ENCODE measurements around the gene TGOLN2. TPM values are rescaled to one million over a fixed set of nuclear protein-coding genes. Genes with fewer than 3 reads are reported as not detected.
A peak's percentile ranks its signal among the peaks of the same experiment; 100 is the strongest.
"Not testable (repeated sequence)": the region's sequence is repeated elsewhere in the genome, so short reads cannot be mapped to it uniquely, and the experiment has no call there.

Gene TGOLN2
- total RNA-seq, 2 donors from 2014 or later, result 71.1 to 73.9 TPM

DNA sequence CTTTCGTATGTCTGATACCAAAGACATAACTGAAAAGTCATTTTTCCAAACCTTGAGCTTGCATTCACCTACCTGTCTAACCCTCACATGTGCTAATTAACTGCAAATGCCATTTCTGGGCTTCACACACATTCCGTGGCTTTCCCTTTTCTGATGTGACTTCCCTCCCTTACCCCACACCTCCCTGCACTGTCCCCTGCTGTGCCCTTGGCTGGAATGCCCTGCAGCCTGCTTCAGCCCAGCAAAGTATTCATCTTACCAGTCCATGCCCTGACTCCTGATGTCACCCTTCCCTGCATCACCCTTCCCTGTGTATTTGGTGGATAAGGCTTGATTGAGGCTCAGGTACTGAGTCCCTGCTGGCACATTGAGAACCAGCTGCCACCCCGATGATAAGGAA, 14.4 kb upstream of the TGOLN2 start:
- DNase-seq (no peak), ATAC-seq (no peak)
- intact Hi-C loops (cut with DNase I), result no loop called here

GRCh38 chr2:85341269-85342029, 13.7 kb upstream of the TGOLN2 start:
- intact Hi-C loops (cut with DNase I), result no loop called here
- no peak for ATAC-seq
- DNase-seq, result no peak

DNA sequence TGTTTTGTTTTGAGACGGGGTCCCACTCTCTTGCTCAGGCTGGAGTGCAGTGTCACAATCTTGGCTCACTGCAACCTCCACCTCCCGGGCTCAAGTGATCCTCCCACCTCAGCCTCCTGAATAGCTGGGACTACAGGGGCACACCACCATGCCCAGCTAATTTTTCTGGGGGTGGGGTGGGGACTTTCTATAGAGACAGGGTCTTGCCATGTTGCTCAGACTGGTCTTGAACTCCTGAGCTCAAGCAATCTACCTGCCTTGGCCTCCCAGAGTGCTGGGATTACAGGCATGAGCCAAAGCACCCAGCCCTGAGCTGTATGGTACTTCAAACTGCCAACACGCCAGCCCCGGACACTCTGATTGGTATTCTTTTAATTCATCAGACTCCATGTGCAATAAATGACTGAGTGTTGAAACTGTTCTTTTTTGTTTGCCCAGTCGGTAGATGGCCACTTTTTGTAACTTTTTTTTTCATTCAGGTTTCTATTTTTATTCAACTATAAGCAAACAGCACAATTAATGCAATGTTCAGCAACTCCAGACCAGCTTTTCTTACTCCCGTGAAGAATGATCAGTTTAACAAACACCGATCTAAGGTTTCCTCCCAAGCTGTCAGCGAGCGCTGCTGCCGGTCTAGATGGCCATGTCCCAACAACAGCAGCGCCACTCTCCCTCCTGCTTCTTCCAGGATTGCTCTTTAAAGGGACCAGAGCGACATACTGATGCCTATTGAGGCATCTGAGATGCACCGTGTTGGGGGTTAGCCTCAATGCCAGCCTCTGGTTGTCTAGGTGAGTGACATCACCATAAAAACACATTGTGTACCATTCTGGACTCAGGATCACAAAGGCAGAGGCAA, 12.5 kb upstream of the TGOLN2 start:
- intact Hi-C loops (cut with DNase I), result no loop called here
- DNase-seq (no peak), ATAC-seq (peak in 1 of 2 donors; percentile 59)

- ATAC-seq (no peak), DNase-seq (no peak)
- intact Hi-C loops (cut with DNase I), result no loop called here
These were observed 7.1 kb upstream of the TGOLN2 start for GRCh38 chr2:85334928-85335327.

- intact Hi-C loops (cut with DNase I); DNase-seq; ATAC-seq: not testable (repeated sequence)
These were observed 6.1 kb upstream of the TGOLN2 start for GRCh38 chr2:85333877-85334276.

DNA sequence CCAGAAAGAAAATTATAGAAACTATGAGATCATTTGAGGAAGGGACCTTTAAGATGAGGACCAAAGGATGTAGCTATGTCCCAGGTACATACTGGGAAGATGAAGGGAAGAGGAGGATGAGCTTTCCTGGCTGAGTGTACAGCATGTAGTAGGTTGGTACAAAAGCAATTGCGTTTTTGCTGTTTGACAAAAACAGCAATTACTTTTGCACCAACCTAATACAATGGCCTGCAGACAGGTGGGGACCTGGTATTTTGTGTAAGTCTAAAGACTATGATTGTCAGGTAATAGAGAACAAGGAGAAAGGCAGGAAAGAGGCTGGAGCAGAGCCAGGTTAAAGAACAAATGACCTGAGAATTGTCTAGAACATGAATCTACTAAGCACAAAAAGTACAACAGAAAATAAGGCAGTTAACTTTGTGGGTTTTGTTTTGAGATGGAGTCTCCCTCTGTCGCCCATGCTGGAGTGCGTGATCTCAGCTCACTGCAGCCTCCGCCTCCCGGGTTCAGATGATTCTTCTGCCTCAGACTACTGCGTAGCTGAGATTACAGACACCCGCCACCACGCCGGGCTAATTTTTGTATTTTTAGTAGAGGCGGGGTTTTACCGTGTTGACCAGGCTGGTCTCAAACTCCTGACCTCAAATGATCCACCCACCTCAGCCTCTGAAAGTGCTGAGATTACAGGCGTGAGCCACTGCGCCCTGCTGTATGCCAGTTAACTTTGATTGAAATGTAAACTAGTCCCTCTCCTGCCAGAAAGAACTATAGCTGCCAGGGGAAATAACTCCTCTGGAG, 3.2 kb upstream of the TGOLN2 start:
- intact Hi-C loops (cut with DNase I), result no loop called here
- DNase-seq (no peak), ATAC-seq (no peak)

DNA sequence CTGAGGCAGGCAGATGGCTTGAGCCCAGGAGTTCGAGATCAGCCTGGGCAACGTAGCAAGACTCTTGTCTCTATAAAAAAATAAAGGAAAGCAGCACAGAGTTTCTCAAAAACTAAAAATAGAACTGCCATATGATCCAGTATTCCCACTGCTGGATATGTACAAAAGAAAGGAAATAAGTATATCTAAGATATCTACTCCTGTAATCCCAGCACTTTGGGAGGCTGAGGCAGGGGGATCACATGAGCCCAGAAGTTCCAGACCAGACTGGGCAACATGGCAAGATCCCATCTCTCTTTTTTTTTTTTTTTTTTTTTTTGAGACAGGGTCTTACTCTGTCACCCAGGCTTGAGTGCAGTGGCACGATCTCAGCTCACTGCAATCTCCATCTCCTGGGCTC, 1.9 kb upstream of the TGOLN2 start:
- DNase-seq; intact Hi-C loops (cut with DNase I); ATAC-seq: not testable (repeated sequence)

- ATAC-seq (no peak), DNase-seq (no peak)
- intact Hi-C loops (cut with DNase I), result no loop called here
These were observed 1.4 kb upstream of the TGOLN2 start for GRCh38 chr2:85329181-85329651.

DNA sequence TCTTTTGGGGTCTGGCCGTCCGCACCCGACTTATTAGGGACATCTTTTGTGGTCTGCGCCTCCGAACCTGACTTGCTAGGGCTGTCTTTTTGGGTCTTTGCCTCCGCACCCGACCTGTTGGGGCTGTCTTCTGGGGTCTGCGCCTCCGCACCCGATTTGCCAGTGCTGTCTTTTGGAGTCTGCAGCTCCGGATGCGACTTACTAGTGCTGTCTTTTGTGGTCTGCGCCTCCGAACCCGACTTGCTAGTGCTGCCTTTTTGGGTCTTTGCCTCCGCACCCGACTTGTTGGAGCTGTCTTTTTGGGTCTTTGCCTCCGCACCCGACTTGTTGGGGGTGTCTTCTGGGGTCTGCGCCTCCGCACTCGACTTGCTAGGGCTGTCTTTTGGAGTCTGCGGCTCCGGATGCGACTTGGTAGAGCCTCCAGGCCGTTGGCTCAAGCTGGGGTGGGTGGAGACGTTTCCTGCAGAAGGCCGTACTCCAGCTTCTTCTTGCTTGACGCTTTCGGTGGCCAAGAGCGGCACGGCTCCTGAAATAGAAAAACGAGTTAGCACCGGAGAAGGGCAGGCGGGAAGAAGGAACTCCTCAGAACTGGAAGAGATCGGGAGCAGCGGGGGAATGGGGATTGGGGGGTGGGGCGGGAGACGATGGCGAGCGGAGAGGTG, 498 bp downstream of the TGOLN2 start:
- intact Hi-C loops (cut with DNase I), result loop anchor here in 1 of 2 donors (1.0 kb wide), 1 partner anchor 27 kb away; the partner anchor contains the start of genes ELMOD3 and RETSAT
- DNase-seq, result peak; percentile 73
- ATAC-seq, result peak; percentile 53 to 61

DNA sequence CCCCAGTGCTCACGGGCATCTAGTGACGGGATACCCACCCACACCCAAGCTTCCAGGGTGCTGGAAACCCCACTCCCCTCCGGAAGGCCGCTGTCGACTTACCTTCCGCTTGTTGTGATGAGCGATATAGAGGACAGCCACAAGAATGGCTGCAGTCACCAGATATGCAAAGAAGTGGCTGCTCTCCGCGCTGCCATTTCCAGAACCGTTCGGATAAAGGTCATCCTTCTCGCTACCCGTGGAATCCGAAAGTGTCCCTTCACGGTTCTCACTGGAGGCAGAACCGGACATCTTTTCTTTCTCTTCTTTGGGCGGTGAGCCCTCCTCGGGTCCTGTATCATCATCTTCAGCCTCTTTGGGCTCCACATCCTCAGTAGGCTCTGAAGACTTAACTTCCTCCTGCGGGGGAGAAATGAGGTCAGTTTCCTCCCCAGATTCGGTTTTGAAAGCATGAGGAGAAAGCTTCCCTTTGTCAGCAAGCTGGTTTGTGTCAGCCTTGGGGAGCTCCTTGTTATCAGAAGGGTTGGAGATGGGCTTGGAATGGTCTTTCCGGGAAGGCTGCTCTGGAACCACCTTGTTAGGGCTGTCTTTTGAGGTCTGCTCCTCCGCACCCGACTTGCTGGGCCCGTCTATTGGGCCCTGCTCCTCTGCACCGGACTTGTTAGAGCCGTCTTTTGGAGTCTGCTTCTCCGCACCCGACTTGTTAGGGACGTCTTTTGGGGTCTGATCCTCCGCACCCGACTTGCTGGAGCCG, 1.2 kb downstream of the TGOLN2 start:
- ATAC-seq (peak in 1 of 2 donors; percentile 1), DNase-seq (no peak)
- intact Hi-C loops (cut with DNase I), result loop anchor here in 1 of 2 donors (1.0 kb wide), 1 partner anchor 28 kb away; the partner anchor contains the start of genes ELMOD3 and RETSAT

DNA sequence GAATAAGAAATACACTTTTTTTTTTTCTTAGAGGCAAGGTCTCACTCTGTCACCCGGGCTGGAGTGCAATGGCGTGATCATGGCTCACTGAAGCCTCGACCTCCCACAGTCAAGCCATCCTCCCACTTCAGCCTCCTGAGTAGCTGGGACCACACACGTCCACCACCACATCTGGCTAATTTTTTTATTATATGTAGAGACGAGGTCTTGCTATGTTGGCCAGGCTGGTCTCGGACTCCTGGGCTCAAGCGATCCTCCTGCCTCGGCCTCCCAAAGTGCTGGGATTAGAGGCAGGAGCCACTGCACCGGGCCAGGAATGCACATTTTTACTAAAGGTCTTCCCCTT, 2.4 kb downstream of the TGOLN2 start:
- ATAC-seq, result no peak
- intact Hi-C loops (cut with DNase I), result no loop called here
- DNase-seq, result no peak

DNA sequence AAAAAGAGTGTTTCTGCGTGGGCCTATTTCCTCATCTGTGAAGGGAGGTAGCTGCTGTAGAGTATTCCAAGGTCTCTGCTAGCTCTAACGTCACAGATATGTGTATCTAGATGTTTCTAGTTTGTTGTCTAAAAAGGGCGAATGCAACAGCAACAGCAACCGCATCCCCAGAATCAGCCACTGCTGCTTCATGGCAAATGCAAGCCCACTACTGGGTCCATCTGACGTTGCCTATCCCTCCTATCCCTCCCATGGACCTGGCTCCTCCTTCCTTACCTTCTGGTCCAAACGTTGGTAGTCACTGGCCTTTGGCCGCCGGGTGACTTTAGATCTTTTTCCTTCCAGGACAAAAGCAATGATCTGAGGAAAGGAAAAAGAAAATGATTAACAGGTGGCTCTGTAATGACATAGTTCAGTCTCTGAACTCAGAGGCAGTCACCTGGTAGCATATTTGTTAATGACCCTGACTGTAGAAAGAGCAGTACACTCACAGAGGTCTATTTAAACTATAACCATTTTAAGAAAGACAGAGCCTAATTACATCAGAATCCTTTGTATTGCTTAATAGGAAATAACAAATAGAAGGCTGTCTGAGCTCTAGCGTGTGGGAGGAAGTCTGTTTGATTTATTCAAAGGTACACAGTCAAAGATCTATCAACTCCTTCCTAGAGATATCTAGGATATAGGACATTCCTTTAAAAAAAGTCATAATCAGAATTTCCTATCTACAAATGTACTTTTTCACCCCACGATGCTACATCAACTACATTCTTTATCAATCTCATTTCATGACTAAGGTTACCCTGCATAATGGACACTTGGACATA, 2.9 kb downstream of the TGOLN2 start:
- ATAC-seq (no peak), DNase-seq (no peak)
- intact Hi-C loops (cut with DNase I), result no loop called here

GRCh38 chr2:85323988-85324367, 3.8 kb downstream of the TGOLN2 start:
- ATAC-seq; DNase-seq; intact Hi-C loops (cut with DNase I): not testable (repeated sequence)

DNA sequence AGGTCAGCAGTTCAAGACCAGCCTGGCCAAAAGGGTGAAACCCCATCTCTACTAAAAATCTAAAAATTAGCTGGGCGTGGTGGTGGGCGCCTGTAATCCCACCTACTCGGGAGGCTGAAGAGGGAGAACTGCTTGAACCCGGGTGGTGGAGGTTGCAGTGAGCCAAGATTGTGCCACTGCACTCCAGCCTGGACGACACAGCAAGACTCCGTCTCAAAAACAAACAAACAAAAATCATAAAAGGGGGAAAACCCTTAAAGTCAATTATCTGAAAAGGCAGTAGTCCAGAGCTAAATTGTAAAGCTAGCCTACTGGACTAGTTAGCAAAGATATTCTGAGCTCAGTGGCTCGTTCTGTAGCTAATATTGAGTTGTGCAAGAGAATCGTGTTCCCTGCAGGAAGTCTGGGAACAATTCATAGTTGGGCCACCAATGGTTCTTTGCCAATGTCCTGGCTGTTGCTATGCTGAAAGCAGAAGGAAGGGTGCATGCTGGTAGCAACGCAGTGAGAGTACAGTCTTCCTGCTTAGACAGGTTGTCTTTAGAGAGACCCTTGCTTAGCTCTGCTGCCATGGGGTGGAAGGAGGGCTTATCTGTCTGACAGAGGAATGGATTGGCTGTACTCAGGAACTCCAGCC, 4.3 kb downstream of the TGOLN2 start:
- ATAC-seq (no peak), DNase-seq (no peak)
- intact Hi-C loops (cut with DNase I), result no loop called here

DNA sequence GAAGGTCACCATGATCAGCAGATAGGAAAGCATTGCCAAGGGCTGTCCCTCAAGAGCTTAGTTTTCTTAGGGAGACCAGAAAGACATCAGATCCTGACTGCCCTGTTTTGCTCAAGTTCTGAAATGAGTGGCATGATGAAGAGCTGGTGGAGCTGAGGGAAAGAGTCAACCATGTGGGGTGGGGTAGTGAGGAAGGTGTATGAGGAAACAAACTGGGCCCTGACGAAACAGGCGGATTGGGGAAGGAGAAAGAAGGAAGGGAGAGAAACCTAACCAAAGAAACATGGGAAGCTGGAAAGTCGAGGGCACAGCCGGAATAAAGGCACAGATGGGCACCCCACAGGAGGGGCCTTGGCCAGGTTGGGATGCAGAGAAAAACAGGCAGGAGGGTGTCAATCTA, 8.0 kb downstream of the TGOLN2 start:
- intact Hi-C loops (cut with DNase I), result no loop called here

GRCh38 chr2:85318222-85319074, 9.3 kb downstream of the TGOLN2 start:
- peak; percentile 27 to 28 for ATAC-seq
- no peak for DNase-seq
- intact Hi-C loops (cut with DNase I), result no loop called here

More for the DNA sequence above, 8.0 kb downstream of the TGOLN2 start:
- ATAC-seq (no peak), DNase-seq (no peak)

Measured in left cardiac atrium (tissue), 4 donors.